ENCODE measurements around the gene ADK.
"Not testable (repeated sequence)": the region's sequence is repeated elsewhere in the genome, so short reads cannot be mapped to it uniquely, and the experiment has no call there.

The ADK gene

DNA sequence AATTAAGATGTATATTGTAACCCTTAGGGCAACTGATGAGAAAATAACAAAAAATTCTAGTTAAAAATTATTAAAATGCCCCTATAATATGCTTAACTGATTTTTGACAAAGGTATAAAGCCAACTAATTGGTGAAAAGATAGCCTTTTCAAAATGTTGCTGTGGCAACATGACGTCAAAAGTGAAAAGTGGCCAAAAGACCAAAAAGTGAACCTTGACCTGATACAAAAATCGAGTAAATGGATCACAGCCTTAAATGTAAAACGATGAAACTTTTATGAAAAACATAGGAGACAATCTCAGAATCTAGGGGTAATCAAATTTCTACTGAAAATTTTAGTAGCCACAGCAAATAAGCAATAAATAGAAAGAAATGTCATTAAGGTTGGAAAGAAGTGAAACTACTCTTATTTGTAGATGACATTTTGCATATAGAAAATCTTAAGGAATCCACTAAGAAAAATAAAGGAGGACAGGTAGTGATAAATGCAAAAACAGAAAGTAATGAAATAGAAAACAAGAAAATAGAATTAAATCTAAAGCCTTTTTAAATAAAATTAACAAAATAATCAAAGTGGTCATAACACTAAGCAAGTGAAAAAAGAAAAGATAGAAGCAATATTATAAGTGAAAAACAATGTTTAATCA is 285.6 kb downstream of the ADK start:
- no peaks in the 10 kb centered on the region for H3K9me3 ChIP-seq
- H3K9ac ChIP-seq, result no peak overlapping the region
- no peaks in the 10 kb centered on the region for H3K36me3 ChIP-seq
- peaks cover 6% of the 10 kb centered on the region for H3K4me1 ChIP-seq
- no peak overlapping the region for H3K4me3 ChIP-seq
- H3K27ac ChIP-seq, result no peak overlapping the region
- H3K27me3 ChIP-seq, result no peaks in the 10 kb centered on the region
- H4K20me1 ChIP-seq, result no peaks in the 10 kb centered on the region
- H3K4me2 ChIP-seq, result no peak overlapping the region
- no peak for TF ChIP-seq Cebpa-rat (IDR thresholded peaks at IDR 0.05)

DNA sequence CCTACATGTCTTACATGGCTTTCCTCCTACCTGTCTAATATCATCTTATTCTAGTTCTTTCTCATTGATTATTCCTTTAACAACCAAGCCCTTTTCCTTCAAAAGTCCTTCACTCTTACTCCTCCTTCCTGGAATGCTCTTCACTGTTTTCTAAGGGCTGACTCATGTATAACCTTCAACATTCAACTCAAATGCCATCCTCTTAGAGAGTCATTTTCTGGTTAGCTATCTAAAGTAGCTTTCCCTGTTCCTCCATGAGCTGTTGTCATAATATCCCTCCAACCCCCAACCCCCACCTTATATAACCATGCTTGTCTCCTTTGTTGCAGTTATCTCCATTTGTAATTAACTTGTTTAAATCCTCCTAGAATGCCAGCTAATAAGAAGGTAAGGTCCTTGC is 286.8 kb downstream of the ADK start:
- H3K27me3 ChIP-seq, result no peaks in the 10 kb centered on the region
- H3K4me3 ChIP-seq, result no peak overlapping the region
- H3K27ac ChIP-seq, result no peak overlapping the region
- H3K4me1 ChIP-seq, result peaks cover 6% of the 10 kb centered on the region
- no peaks in the 10 kb centered on the region for H4K20me1 ChIP-seq
- no peak for TF ChIP-seq Cebpa-rat (IDR thresholded peaks at IDR 0.05)
- no peaks in the 10 kb centered on the region; the same call in 1 of the 2 replicates for H3K9me3 ChIP-seq
- no peak overlapping the region for H3K9ac ChIP-seq
- no peaks in the 10 kb centered on the region for H3K36me3 ChIP-seq
- no peak overlapping the region for H3K4me2 ChIP-seq

DNA sequence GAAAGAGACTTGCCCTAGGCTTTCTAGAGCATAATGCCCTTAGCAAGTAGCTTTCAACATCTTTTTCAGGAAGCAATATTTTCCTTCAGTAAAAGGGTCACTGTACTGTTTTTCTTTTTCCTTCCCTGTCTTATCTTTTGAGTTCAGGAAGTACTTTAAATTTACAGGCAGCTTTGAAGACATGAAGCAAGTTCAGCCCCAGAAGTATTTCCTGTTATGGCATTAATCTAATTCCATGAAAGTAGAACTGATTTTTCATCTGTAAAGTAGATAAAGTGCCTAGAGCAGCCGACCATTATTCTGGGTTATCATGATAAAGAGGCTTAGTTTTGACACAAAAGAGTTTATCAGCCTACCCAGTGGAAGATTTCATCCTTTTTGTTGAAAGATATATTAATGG is 288.2 kb downstream of the ADK start:
- Histone ChIP-seq H3K4me3 (no peak overlapping the region), H3K27me3 (no peaks in the 10 kb centered on the region), H3K9ac (no peak overlapping the region), H3K4me2 (no peak overlapping the region), H3K9me3 (no peaks in the 10 kb centered on the region; the same call in 1 of the 2 replicates), H3K4me1 (peaks cover 6% of the 10 kb centered on the region), H3K27ac (no peak overlapping the region), H4K20me1 (no peaks in the 10 kb centered on the region), H3K36me3 (no peaks in the 10 kb centered on the region)
- no peak for TF ChIP-seq Cebpa-rat (IDR thresholded peaks at IDR 0.05)

DNA sequence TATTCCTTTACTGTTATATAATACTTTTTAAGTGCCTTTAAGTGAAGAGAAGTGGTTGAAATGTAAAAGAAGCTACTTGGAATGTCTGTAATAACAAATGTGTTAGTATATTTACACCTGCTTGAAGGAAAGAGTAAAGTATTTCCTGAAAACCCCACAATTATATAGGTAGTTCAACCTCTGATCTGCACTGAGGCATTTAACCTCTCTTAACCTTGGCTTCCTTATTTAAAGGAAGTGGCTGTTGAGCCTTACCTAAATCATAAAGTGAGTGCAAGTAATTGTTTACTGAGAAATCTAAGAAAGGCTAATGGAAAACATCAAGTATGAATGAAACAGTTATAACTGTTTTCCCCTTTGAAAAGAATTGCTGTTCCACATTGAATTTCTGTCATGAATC is 294.5 kb downstream of the ADK start:
- Histone ChIP-seq H3K4me3 (no peak overlapping the region), H3K36me3 (no peaks in the 10 kb centered on the region), H4K20me1 (no peaks in the 10 kb centered on the region)

DNA sequence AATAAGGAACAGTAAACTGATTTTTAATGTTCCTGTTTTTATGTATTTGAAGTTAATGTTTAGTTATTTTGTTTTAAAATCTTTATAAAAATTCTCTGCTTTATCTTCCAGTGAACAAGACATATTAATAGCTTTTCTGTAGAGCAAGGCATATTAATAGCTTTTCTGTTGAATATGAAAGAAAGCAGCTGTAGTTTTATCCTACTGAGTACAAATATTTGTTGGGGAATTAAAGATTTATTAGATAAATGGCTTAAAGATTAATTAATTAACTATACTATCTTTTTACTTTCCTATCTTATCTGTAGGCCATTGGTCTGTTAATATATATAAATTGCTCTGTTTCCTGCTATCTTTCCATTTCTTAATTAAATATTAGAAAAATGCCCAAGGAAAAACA is 299.6 kb downstream of the ADK start:
- H3K4me2 ChIP-seq, result no peak overlapping the region
- H3K9ac ChIP-seq, result no peak overlapping the region
- H3K4me1 ChIP-seq, result no peaks in the 10 kb centered on the region
- H3K27me3 ChIP-seq, result no peaks in the 10 kb centered on the region
- no peak overlapping the region for H3K27ac ChIP-seq
- TF ChIP-seq Cebpa-rat (IDR thresholded peaks at IDR 0.05), result no peak
- peaks cover 11% of the 10 kb centered on the region for H3K9me3 ChIP-seq
- peaks cover 6% of the 10 kb centered on the region for H3K36me3 ChIP-seq
- no peaks in the 10 kb centered on the region for H4K20me1 ChIP-seq
- no peak overlapping the region for H3K4me3 ChIP-seq

More for the DNA sequence above, 294.5 kb downstream of the ADK start:
- H3K27ac ChIP-seq, result no peak overlapping the region
- H3K9ac ChIP-seq, result no peak overlapping the region
- H3K4me2 ChIP-seq, result no peak overlapping the region
- no peaks in the 10 kb centered on the region for H3K4me1 ChIP-seq
- no peak for TF ChIP-seq Cebpa-rat (IDR thresholded peaks at IDR 0.05)
- no peaks in the 10 kb centered on the region; the same call in 1 of the 2 replicates for H3K9me3 ChIP-seq
- H3K27me3 ChIP-seq, result no peaks in the 10 kb centered on the region

DNA sequence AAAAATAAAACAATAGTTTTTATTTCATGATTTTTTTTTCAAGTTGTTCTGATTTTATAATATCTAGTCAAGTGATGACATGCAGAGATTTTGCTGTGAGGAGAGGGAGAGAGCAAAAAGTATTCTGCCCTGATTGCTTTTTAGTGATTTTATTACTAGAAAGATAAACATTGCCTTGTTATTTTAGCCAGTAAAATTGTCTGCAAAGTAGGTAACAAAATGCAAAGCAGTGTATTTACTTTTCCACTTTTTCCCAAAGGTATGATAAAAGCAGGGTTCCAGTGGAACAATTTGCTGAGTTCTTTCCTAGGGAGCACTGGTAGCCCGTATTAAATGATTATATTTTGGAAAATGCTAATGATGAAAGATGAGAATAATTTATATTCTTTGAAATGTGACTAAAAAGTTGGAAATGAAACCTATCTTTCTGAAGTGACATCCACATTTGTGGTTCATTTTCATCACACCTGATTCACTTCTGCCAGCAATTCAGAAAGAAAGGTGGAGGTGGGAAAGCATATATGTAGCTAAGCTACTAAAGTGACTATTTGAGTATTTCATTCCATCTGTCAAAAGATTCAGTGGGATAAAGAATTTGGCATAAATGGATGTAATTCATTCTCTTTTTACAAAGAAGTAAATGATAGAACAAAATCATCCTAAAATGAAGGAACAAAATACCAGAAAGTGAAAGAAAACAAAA is 300.3 kb downstream of the ADK start:
- Histone ChIP-seq H3K9ac (no peak overlapping the region), H3K27ac (no peak overlapping the region), H3K36me3 (peaks cover 10% of the 10 kb centered on the region), H4K20me1 (no peaks in the 10 kb centered on the region), H3K9me3 (peaks cover 18% of the 10 kb centered on the region), H3K27me3 (no peaks in the 10 kb centered on the region), H3K4me2 (no peak overlapping the region), H3K4me1 (no peaks in the 10 kb centered on the region), H3K4me3 (no peak overlapping the region)
- no peak for TF ChIP-seq Cebpa-rat (IDR thresholded peaks at IDR 0.05)

DNA sequence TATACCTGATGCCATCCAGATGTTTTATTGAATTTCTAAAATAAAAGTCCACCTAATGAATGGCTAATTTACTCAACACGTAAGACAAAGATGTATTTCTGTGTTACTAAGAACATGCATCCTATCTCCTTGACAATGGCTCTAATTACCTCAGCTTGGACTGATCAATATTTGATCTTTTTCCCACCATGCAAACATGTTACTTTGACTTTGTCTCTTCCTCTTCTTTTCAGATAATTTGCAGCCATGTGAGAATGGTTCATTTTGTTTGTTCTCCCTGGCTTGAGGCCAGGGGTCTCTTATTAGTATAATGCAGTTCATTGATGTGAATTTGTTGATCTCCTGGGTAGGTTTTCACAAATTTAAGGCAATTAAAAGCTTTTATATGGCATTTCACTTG is 302.1 kb downstream of the ADK start:
- H3K27ac ChIP-seq, result no peak overlapping the region
- peaks cover 10% of the 10 kb centered on the region for H3K36me3 ChIP-seq
- no peak for TF ChIP-seq Cebpa-rat (IDR thresholded peaks at IDR 0.05)

DNA sequence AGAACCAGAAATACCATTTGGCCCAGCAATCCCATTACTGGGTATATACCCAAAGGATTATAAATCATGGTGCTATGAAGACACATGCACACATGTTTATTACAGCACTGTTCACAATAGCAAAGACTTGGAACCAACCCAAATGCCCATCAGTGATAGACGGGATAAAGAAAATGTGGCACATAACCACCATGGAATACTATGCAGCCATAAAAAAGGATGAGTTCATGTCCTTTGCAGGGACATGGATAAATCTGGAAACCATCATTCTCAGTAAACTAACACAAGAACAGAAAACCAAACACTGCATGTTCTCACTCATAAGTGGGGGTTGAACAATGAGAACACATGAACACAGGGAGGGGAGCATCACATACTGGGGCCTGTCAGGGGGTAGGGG is 306.5 kb downstream of the ADK start:
- H3K27me3 ChIP-seq, H3K27ac ChIP-seq: not testable (repeated sequence)

More for the DNA sequence above, 302.1 kb downstream of the ADK start:
- peaks cover 20% of the 10 kb centered on the region for H3K9me3 ChIP-seq
- no peaks in the 10 kb centered on the region for H3K27me3 ChIP-seq
- H3K4me3 ChIP-seq, result no peak overlapping the region
- H3K4me2 ChIP-seq, result no peak overlapping the region
- H3K4me1 ChIP-seq, result no peaks in the 10 kb centered on the region
- H3K9ac ChIP-seq, result no peak overlapping the region
- no peaks in the 10 kb centered on the region for H4K20me1 ChIP-seq

DNA sequence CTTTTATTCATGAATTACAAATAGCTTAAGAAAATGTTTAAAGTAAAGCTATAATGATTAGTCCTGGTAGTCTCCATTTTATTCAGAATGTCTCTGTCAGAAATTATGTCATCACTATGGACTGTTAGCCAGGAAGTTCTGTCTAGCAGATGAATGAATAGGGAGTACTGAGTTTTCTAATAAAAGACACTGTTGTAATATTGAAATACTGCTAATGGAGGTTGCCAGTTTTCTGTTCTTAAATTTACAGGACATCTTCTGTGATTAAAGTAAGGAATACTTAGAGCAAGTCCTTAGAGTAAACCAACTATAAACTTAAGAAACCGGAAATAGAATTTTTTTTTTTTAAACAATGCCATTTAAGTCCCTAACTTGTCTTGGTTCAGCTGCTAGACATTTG is 309.8 kb downstream of the ADK start:
- no peak overlapping the region for H3K4me3 ChIP-seq
- no peaks in the 10 kb centered on the region for H3K27me3 ChIP-seq
- H3K27ac ChIP-seq, result no peak overlapping the region
- no peaks in the 10 kb centered on the region for H3K4me1 ChIP-seq
- H3K9me3 ChIP-seq, result peaks cover 7% of the 10 kb centered on the region
- H4K20me1 ChIP-seq, result no peaks in the 10 kb centered on the region
- peaks cover 1% of the 10 kb centered on the region for H3K36me3 ChIP-seq
- H3K4me2 ChIP-seq, result no peak overlapping the region
- TF ChIP-seq Cebpa-rat (IDR thresholded peaks at IDR 0.05), result no peak
- no peak overlapping the region for H3K9ac ChIP-seq

More for the DNA sequence above, 306.5 kb downstream of the ADK start:
- H3K4me1 ChIP-seq, H4K20me1 ChIP-seq, H3K36me3 ChIP-seq, H3K4me3 ChIP-seq, H3K4me2 ChIP-seq, H3K9ac ChIP-seq: not testable (repeated sequence)
- H3K9me3 ChIP-seq, result peaks cover 20% of the 10 kb centered on the region

DNA sequence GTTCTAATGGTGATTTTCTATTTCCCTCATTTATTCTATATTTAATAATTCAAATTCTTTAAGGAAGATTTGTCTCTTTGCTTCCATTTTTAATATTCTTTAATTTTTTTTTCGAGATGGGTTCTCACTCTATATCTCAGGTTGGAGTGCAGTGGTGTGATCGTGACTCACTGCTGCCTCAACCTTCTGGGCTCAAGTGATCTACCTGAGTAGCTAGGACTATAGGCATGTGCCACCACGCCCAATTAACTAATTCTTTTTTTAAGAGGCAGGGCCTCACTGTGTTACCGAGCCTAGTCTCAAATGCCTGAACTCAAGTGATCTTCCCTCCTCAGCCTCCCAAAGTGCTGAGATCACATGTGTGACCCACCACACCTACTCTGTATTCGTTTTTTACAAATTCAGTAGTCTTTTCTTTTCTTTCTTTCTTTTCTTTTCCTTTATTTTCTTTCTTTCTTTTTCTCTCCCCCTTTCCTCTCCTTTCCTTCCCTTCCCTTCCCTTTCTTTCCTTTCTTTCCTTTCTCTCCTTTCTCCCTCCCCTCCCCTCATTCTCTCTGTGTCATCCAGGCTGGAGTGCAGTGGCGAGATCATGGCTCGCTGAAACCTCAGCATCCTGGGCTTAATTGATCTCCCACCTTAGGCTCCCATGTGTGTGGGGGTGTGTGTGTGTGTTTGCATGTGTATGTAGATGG is 323.1 kb downstream of the ADK start:
- Histone ChIP-seq H3K4me2 (no peak overlapping the region), H3K27me3 (no peaks in the 10 kb centered on the region), H3K4me3 (no peak overlapping the region), H4K20me1 (no peaks in the 10 kb centered on the region), H3K4me1 (no peaks in the 10 kb centered on the region), H3K36me3 (0 out of 2 replicates have a peak, but pooled peaks cover 3% of the 10 kb centered on the region), H3K9me3 (peaks cover 3% of the 10 kb centered on the region; the same call in 1 of the 2 replicates), H3K27ac (no peak overlapping the region), H3K9ac (no peak overlapping the region)
- TF ChIP-seq Cebpa-rat (IDR thresholded peaks at IDR 0.05), result no peak

DNA sequence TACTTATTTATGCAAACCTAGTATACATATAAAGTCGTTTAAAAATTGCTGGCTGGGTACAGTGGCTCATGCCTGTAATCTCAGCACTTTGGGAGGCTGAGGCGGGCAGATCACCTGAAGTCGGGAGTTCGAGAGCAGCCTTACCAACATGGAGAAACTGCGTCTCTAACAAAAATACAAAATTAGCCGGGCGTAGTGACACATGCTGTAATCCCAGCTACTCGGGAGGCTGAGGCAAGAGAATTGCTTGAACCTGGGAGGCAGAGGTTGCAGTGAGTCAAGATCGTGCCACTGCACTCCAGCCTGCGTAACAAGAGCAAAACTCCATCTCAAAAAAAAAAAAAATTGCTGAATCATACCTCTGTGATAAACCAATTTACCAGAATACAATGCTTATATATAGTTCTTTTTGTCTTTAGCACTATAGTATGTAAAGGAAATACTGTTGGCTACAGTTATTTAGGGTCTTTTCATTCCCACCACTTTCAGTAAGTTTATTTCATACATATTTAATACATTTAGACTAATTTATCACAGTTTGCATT is 325.2 kb downstream of the ADK start:
- not testable (repeated sequence) for H3K4me3 ChIP-seq, H3K4me1 ChIP-seq, H3K27ac ChIP-seq, H3K36me3 ChIP-seq, H3K4me2 ChIP-seq, H4K20me1 ChIP-seq, H3K27me3 ChIP-seq, H3K9ac ChIP-seq
- H3K9me3 ChIP-seq, result peaks cover 14% of the 10 kb centered on the region; the same call in 1 of the 2 replicates
